Measurements from ENCODE around the gene NOTCH2. TPM values are rescaled to one million over a fixed set of nuclear protein-coding genes. Genes with fewer than 3 reads are reported as not detected.
A peak's percentile ranks its signal among the peaks of the same experiment; 100 is the strongest.
"Not testable (repeated sequence)": the region's sequence is repeated elsewhere in the genome, so short reads cannot be mapped to it uniquely, and the experiment has no call there.

Gene NOTCH2
- polyA plus RNA-seq (ENCODE audit: insufficient read length in 4 of 4): 100 to 1,000 TPM; 138 to 158 (median 139) TPM

GRCh38 chr1:120069067-120069919 is at the start of gene NOTCH2:
Gene NOTCH2 (minus strand): TSS chr1:120069662. CDS start chr1:120069406, 256 bp downstream.
- DNase-seq (ENCODE audit: low read depth in 4 of 4, low spot score in 2 of 4): peak in 1 of 4 donors; percentile 5

GRCh38 chr1:120117371-120118177 is 48.1 kb upstream of the NOTCH2 start:
- DNase-seq (ENCODE audit: low read depth in 4 of 4, low spot score in 2 of 4): not testable (repeated sequence)

- DNase-seq (ENCODE audit: low read depth in 4 of 4, low spot score in 2 of 4): not testable (repeated sequence)
Measured at GRCh38 chr1:120116094-120116493, 46.6 kb upstream of the NOTCH2 start.

- DNase-seq (ENCODE audit: low read depth in 4 of 4, low spot score in 2 of 4): not testable (repeated sequence)
Measured at GRCh38 chr1:120113134-120113533, 43.7 kb upstream of the NOTCH2 start.

- not testable (repeated sequence) for DNase-seq (ENCODE audit: low read depth in 4 of 4, low spot score in 2 of 4)
Measured at GRCh38 chr1:120112212-120112611, 42.8 kb upstream of the NOTCH2 start.

GRCh38 chr1:120111771-120112170 is 42.3 kb upstream of the NOTCH2 start:
- not testable (repeated sequence) for DNase-seq (ENCODE audit: low read depth in 4 of 4, low spot score in 2 of 4)

GRCh38 chr1:120111008-120111407 is 41.5 kb upstream of the NOTCH2 start:
- not testable (repeated sequence) for DNase-seq (ENCODE audit: low read depth in 4 of 4, low spot score in 2 of 4)

GRCh38 chr1:120109656-120110055 is 40.2 kb upstream of the NOTCH2 start:
- DNase-seq (ENCODE audit: low read depth in 4 of 4, low spot score in 2 of 4): not testable (repeated sequence)

- DNase-seq (ENCODE audit: low read depth in 4 of 4, low spot score in 2 of 4): not testable (repeated sequence)
Measured at GRCh38 chr1:120109180-120109579, 39.7 kb upstream of the NOTCH2 start.

- DNase-seq (ENCODE audit: low read depth in 4 of 4, low spot score in 2 of 4): not testable (repeated sequence)
Measured at GRCh38 chr1:120105288-120105687, 35.8 kb upstream of the NOTCH2 start.

- DNase-seq (ENCODE audit: low read depth in 4 of 4, low spot score in 2 of 4): not testable (repeated sequence)
Measured at GRCh38 chr1:120103768-120104167, 34.3 kb upstream of the NOTCH2 start.

GRCh38 chr1:120101593-120101992 is 32.1 kb upstream of the NOTCH2 start:
- not testable (repeated sequence) for DNase-seq (ENCODE audit: low read depth in 4 of 4, low spot score in 2 of 4)

GRCh38 chr1:120100590-120100989 is 31.1 kb upstream of the NOTCH2 start:
- DNase-seq (ENCODE audit: low read depth in 4 of 4, low spot score in 2 of 4): not testable (repeated sequence)

- not testable (repeated sequence) for DNase-seq (ENCODE audit: low read depth in 4 of 4, low spot score in 2 of 4)
Measured at GRCh38 chr1:120098986-120099759, 29.7 kb upstream of the NOTCH2 start.

- DNase-seq (ENCODE audit: low read depth in 4 of 4, low spot score in 2 of 4): not testable (repeated sequence)
Measured at GRCh38 chr1:120096981-120097545, 27.6 kb upstream of the NOTCH2 start.

- not testable (repeated sequence) for DNase-seq (ENCODE audit: low read depth in 4 of 4, low spot score in 2 of 4)
Measured at GRCh38 chr1:120093548-120094181, 24.2 kb upstream of the NOTCH2 start.

- DNase-seq (ENCODE audit: low read depth in 4 of 4, low spot score in 2 of 4): not testable (repeated sequence)
Measured at GRCh38 chr1:120092232-120093218, 23.1 kb upstream of the NOTCH2 start.

GRCh38 chr1:120090830-120091229 is 21.4 kb upstream of the NOTCH2 start:
- not testable (repeated sequence) for DNase-seq (ENCODE audit: low read depth in 4 of 4, low spot score in 2 of 4)
